Esophagus muscularis mucosa (tissue), 4 donors: Measurements from ENCODE around the gene AGL. TPM values are rescaled to one million over a fixed set of nuclear protein-coding genes. Genes with fewer than 3 reads are reported as not detected.

Source experiments
- DNase-seq: peaks from one replicate; pipeline ENCODE4 v3.0.0-alpha.2; 2017; ENCODE audit errors: extremely low spot score
- H3K27ac ChIP-seq, 4 donors: fragments of 200-600 bp; sonication (generic); replicated peaks in 1 of 4; 1 replicate in 3 of 4; 2 replicates in 1 of 4; pipeline ENCODE4 v1.5.1; 2016 to 2019; ENCODE audit warnings: mild to moderate bottlenecking in 1 of 4
- H3K27me3 ChIP-seq, 4 donors: fragments of 200-600 bp; sonication (generic); one replicate each; pipeline versions ENCODE4 v1.5.1 to v1.6.0; 2016 to 2019
- H3K36me3 ChIP-seq, 4 donors: fragments of 200-600 bp; sonication (generic); one replicate each; pipeline ENCODE4 v1.5.1; 2016 to 2019
- H3K4me1 ChIP-seq, 4 donors: fragments of 200-600 bp; sonication (generic); one replicate each; pipeline ENCODE4 v1.5.1; 2016 to 2019
- H3K4me3 ChIP-seq, 4 donors: fragments of 200-600 bp; sonication (generic); 1 replicate in 2 of 4; 2 replicates in 2 of 4; pipeline ENCODE4 v1.5.1; 2016 to 2019; ENCODE audit warnings: mild to moderate bottlenecking in 4 of 4, moderate library complexity in 1 of 4
- H3K9me3 ChIP-seq, 4 donors: fragments of 200-600 bp; sonication (generic); 1 replicate in 3 of 4; 2 replicates in 1 of 4; pipeline ENCODE4 v1.5.1; 2016 to 2019
- EP300 ChIP-seq: sonication (generic); formaldehyde crosslinking; IDR thresholded peaks from one replicate; pipeline ENCODE4 v1.6.1; 2017; ENCODE audit warnings: antibody characterized with exemption
- POLR2A ChIP-seq: fragments of 450-650 bp; IDR thresholded peaks from one replicate; pipeline ENCODE4 v1.6.1; 2017; ENCODE audit warnings: antibody characterized with exemption, moderate library complexity, mild to moderate bottlenecking, low read depth
- POLR2AphosphoS5 ChIP-seq, 2 donors: sonication (generic); formaldehyde crosslinking; IDR thresholded peaks; one replicate each; pipeline ENCODE4 v1.6.1; 2017; ENCODE audit warnings: antibody characterized with exemption in 2 of 2
- WGBS: methylation state at CpG from one replicate; pipeline ENCODE4 v1.1.5; 2018; 5-methylcytosine and 5-hydroxymethylcytosine counted together
- intact Hi-C: fragments of 100-400 bp; cut with DNase I; formaldehyde crosslinking; loops from one replicate; pipeline ENCODE4 v1.15.1; 2023
- total RNA-seq, 4 donors: library from RNA; depleted of rRNA; stranded (reverse); fragments of >200 nt; gene quantifications; one replicate each; pipeline versions ENCODE4 v1.1.0 to v1.2.1, GENCODE V29; 2016
- TF ChIP-seq, protein P1 (sequence below), 3 experiments: fragments of 200-600 bp in 2 of 3; fragments of 450-650 bp in 1 of 3; sonication (generic) in 2 of 3; IDR thresholded peaks; one replicate each; pipeline ENCODE4 v1.5.1; 2017 to 2019; ENCODE audit warnings: antibody characterized with exemption in 3 of 3, mild to moderate bottlenecking in 2 of 3, moderate library complexity in 1 of 3

Gene AGL
- total RNA-seq, 4 donors from 2014 or later = 99.2 to 153 (median 128) TPM

GRCh38 chr1:99811075-99811474, 39.1 kb upstream of the AGL start:
- Histone ChIP-seq H3K4me3 (no peak overlapping the region), H3K4me1 (peaks cover 6 to 13% (median 12%) of the 10 kb centered on the region in 4 donors), H3K27ac (no peak overlapping the region), H3K36me3 (no peaks in the 10 kb centered on the region), H3K27me3 (no peaks in the 10 kb centered on the region), H3K9me3 (no peaks in the 10 kb centered on the region)
- TF ChIP-seq, protein P1, sequence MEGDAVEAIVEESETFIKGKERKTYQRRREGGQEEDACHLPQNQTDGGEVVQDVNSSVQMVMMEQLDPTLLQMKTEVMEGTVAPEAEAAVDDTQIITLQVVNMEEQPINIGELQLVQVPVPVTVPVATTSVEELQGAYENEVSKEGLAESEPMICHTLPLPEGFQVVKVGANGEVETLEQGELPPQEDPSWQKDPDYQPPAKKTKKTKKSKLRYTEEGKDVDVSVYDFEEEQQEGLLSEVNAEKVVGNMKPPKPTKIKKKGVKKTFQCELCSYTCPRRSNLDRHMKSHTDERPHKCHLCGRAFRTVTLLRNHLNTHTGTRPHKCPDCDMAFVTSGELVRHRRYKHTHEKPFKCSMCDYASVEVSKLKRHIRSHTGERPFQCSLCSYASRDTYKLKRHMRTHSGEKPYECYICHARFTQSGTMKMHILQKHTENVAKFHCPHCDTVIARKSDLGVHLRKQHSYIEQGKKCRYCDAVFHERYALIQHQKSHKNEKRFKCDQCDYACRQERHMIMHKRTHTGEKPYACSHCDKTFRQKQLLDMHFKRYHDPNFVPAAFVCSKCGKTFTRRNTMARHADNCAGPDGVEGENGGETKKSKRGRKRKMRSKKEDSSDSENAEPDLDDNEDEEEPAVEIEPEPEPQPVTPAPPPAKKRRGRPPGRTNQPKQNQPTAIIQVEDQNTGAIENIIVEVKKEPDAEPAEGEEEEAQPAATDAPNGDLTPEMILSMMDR (IDR thresholded peaks at IDR 0.05) = no peak
- TF ChIP-seq POLR2A (no peak), EP300 (no peak), POLR2AphosphoS5 (IDR thresholded peaks at IDR 0.05) (no peak)
- intact Hi-C loops = loop anchor here (5.0 kb wide), 1 partner anchor 61 kb away; no protein-coding TSS in a partner anchor
- WGBS = 85% methylated on average over 1 of the region's 1 CpG
- DNase-seq = no peak

GRCh38 chr1:99811747-99812146, 38.4 kb upstream of the AGL start:
- no peak overlapping the region for H3K27ac ChIP-seq
- DNase-seq = no peak
- intact Hi-C loops = loop anchor here (5.0 kb wide), 1 partner anchor 61 kb away; no protein-coding TSS in a partner anchor
- H3K4me3 ChIP-seq = no peak overlapping the region
- peaks cover 6 to 13% (median 12%) of the 10 kb centered on the region in 4 donors for H3K4me1 ChIP-seq
- no peaks in the 10 kb centered on the region for H3K27me3 ChIP-seq
- WGBS = 92% methylated on average over 1 of the region's 1 CpG
- H3K9me3 ChIP-seq = no peaks in the 10 kb centered on the region
- no peaks in the 10 kb centered on the region for H3K36me3 ChIP-seq
- TF ChIP-seq POLR2AphosphoS5 (IDR thresholded peaks at IDR 0.05) = no peak
- TF ChIP-seq, protein P1 (IDR thresholded peaks at IDR 0.05) = no peak
- no peak for TF ChIP-seq EP300
- TF ChIP-seq POLR2A = no peak

- no peak overlapping the region for H3K4me3 ChIP-seq
- no peaks in the 10 kb centered on the region for H3K36me3 ChIP-seq
- 80% methylated on average over 3 of the region's 3 CpGs for WGBS
- no peaks in the 10 kb centered on the region for H3K9me3 ChIP-seq
- no peak for DNase-seq
- peaks cover 0 to under 1% (median 0%) of the 10 kb centered on the region in 4 donors for H3K4me1 ChIP-seq
- H3K27ac ChIP-seq = no peak overlapping the region
- intact Hi-C loops = loop anchor here (5.0 kb wide), 1 partner anchor 58 kb away; no protein-coding TSS in a partner anchor
- no peaks in the 10 kb centered on the region for H3K27me3 ChIP-seq
- TF ChIP-seq, protein P1 (IDR thresholded peaks at IDR 0.05) = no peak
- TF ChIP-seq POLR2A (no peak), EP300 (no peak), POLR2AphosphoS5 (IDR thresholded peaks at IDR 0.05) (no peak)
Observed at GRCh38 chr1:99814373-99814900, 35.7 kb upstream of the AGL start.

DNA sequence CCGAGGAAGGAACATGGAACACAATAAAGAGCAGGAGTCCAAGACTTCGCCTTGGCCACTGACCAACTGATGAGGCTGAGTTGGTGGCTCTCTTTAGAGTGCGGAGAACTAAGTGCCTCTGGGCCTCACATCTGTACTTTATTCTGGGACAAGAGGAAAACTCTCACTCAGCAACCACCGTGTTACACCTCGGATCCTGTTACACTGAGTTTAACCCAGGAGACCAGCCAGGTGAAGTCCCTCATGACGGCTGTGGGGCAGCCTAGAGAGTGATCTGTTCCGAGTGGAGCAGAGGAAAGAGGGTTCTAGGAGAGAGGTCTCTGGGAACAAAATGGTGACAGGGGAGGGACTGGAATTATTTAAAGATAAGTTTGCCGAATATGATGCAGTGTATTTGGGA, 33.5 kb upstream of the AGL start:
- TF ChIP-seq, protein P1 (IDR thresholded peaks at IDR 0.05) = no peak
- TF ChIP-seq POLR2A (no peak), EP300 (no peak), POLR2AphosphoS5 (IDR thresholded peaks at IDR 0.05) (no peak)
- 86% methylated on average over 8 of the region's 8 CpGs for WGBS
- H3K27me3 ChIP-seq = no peaks in the 10 kb centered on the region
- H3K4me3 ChIP-seq = no peak overlapping the region
- no peaks in the 10 kb centered on the region for H3K36me3 ChIP-seq
- H3K27ac ChIP-seq = no peak overlapping the region
- no peak for DNase-seq
- H3K4me1 ChIP-seq = no peaks in the 10 kb centered on the region
- intact Hi-C loops = no loop called here
- H3K9me3 ChIP-seq = no peaks in the 10 kb centered on the region
